Measurements from ENCODE around the gene PNMA5.

PNMA5 gene

DNA sequence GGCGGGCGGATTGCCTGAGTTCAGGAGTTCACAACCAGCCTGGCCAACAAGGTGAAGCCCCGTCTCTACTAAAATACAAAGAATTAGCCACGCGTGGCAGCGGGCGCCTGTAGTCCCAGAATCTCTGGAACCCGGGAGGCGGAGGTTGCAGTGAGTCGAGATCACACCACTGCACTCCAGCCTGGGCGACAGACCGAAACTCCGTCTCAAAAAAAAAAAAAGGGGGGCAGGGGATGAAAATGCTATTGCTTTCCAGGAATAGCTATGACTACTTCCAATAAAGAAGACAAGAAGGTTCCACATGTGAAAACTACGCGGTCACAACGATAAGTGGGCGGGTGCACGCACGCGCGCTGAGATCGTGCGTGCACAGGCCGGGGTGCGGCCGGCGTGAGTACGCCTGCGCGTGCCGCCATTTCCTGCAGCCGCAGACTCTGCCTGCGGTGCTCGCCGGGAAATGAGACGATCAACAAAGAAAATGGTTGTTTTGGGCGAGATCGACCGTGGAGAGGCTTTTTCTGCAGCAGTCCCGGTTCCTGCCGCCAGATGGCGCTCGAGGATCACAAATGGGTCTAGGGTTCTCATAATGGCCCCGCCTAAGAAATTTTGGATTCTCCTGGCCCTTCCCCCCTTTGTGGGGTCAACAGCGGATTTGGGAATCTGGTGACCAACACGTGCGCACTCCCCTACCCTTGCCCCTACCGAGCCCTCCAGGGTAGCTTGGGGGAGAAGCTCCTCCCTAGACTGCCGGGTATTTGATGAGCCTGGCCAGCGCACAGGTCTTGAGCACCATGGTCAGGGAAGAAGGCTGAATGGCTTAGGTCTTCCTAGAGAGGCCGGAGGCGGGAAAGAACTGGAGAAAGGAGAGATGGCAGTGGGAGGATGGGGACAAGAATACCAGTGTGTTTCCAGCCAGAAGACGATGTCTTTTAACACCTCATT lies 35.1 kb downstream of the PNMA5 start:
- peak; percentile 76 to 97 (median 92) for DNase-seq (ENCODE audit: low read depth in 2 of 3, low spot score in 2 of 3)

DNA sequence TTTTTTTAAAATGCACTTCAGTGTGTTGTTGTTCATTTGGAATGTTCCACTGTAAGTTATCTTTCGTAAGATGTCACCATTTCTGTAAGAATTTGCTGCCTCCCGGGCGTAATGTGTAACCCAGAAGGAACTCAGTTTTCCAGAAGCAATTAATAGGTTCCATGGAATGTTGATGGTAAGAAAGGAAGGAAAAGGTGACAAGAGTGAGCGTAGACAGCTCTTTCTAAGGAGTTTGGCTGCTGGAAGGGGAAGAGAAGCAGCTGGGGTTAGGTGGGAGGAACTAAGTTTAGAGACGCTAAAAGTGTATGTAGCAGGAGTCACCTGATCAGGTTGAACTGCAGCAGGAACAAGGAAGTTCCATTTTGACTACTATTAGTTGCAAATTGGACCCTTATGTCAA lies 35.9 kb downstream of the PNMA5 start:
- DNase-seq (ENCODE audit: low read depth in 2 of 3, low spot score in 2 of 3): no peak

DNA sequence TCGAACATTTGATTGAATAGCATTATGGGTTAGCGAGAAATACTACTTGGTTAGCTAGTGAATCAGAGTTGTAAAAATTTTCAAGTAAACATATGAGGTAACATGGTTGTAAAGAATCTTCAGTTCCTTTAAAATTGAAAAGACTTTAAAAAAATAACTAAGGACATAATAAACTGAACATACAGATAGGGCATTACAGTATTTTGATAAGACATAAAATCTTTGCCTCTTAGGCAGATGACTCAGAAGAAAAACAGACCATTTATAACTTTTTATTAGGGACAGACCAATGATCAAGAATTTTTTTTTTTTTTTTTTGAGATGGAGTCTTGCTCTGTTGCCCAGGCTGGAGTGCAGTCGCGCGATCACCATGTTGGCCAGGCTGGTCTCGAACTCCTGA lies 43.1 kb downstream of the PNMA5 start:
- no peak for DNase-seq (ENCODE audit: low read depth in 2 of 3, low spot score in 2 of 3)

- DNase-seq (ENCODE audit: low read depth in 2 of 3, low spot score in 2 of 3): no peak
These were observed 44.8 kb downstream of the PNMA5 start for GRCh38 chrX:152949114-152949513.

DNA sequence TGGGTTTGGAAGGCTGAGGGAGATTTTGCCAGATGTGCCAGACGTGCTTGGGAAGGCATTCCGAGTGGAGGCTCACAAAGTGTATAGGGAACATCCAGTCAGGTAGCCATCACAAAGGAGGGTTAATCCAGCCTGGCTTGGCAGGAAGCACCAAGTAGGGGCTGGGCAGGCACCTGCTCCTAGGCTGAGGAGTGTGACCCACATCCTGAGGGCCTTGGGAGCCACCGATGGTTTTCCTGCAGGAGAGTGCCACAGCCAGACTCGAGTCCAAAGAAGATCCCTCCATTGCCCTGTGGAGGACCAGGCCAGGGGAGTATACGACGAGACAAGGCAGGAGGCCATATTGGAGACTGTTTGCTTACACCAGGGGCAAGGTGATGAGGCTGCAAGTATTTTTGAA lies 47.2 kb downstream of the PNMA5 start:
- no peak for DNase-seq (ENCODE audit: low read depth in 2 of 3, low spot score in 2 of 3)

- no peak for DNase-seq (ENCODE audit: low read depth in 2 of 3, low spot score in 2 of 3)
These were observed 48.6 kb downstream of the PNMA5 start for GRCh38 chrX:152945021-152945979.

DNA sequence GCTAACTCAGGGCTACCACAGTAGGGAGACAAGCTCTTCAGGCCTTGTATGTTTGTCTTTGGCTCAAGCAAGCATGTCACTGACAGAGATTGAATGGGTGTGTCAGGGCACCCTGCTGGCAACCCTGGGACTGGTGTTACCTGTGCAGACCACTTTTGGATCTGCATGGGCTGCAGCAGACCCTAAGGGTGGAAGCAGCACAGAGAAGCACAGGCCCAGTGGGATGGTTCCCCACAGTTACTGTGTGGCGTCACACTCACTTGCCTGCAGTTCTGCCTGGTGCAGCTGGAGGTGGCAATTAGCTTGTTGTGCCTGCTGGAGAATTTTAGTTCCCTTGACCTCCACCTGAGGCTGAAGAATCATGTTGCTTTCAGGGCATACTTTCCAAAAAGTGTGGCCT lies 50.1 kb downstream of the PNMA5 start:
- DNase-seq (ENCODE audit: low read depth in 2 of 3, low spot score in 2 of 3): no peak

- DNase-seq (ENCODE audit: low read depth in 2 of 3, low spot score in 2 of 3): no peak
These were observed 51.9 kb downstream of the PNMA5 start for GRCh38 chrX:152942077-152942442.

- DNase-seq (ENCODE audit: low read depth in 2 of 3, low spot score in 2 of 3): peak; percentile 71 to 79 (median 74)
These were observed 52.4 kb downstream of the PNMA5 start for GRCh38 chrX:152941328-152942076.

All from activated CD8-positive, alpha-beta memory T cell treated with anti-CD3 and anti-CD28 coated beads for 48 hours (primary cell).